Epithelial cell of esophagus (primary cell): ENCODE results near the gene LILRB2.
"Not testable (repeated sequence)": the region's sequence is repeated elsewhere in the genome, so short reads cannot be mapped to it uniquely, and the experiment has no call there.

Experiments
- DNase-seq: peaks from one replicate; pipeline ENCODE4 v3.0.0; 2010; ENCODE audit warnings: low read depth
- H3K4me3 ChIP-seq: 2 replicates; pipeline ENCODE4 v1.5.1; 2011; ENCODE audit warnings: mild to moderate bottlenecking, low read length, control low read depth
- TF ChIP-seq, protein P1 (sequence below): IDR thresholded peaks from 2 replicates; pipeline ENCODE4 v1.5.1; 2011; ENCODE audit warnings: low read depth, mild to moderate bottlenecking, low read length, control low read depth, inconsistent platforms; ENCODE audit not compliant: insufficient read depth; ENCODE audit errors: missing control alignments

Gene LILRB2

GRCh38 chr19:54275951-54276350, 5.0 kb downstream of the LILRB2 start:
- no peak for DNase-seq
- H3K4me3 ChIP-seq, result no peak overlapping the region
- TF ChIP-seq, protein P1, sequence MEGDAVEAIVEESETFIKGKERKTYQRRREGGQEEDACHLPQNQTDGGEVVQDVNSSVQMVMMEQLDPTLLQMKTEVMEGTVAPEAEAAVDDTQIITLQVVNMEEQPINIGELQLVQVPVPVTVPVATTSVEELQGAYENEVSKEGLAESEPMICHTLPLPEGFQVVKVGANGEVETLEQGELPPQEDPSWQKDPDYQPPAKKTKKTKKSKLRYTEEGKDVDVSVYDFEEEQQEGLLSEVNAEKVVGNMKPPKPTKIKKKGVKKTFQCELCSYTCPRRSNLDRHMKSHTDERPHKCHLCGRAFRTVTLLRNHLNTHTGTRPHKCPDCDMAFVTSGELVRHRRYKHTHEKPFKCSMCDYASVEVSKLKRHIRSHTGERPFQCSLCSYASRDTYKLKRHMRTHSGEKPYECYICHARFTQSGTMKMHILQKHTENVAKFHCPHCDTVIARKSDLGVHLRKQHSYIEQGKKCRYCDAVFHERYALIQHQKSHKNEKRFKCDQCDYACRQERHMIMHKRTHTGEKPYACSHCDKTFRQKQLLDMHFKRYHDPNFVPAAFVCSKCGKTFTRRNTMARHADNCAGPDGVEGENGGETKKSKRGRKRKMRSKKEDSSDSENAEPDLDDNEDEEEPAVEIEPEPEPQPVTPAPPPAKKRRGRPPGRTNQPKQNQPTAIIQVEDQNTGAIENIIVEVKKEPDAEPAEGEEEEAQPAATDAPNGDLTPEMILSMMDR, result no peak

DNA sequence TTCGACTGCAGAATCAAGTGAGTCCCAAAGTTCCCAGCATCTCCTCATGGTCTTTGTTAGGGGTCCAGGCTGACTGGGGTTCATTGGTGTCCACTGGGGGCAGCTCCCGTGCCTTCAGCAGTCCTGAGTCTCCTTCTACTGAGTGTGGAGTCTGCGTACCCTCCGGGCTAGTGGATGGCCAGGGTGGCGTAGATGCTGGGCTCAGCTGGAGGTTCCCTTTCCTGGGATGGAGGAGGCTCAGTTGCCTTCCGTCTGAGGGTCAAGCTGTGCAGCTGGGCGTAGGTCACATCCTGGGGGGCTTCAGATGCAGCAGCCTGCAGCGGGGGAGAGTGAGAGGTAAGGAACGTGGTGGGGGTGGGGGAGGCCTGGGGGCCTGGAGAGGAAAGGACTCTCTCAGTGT, 6.4 kb downstream of the LILRB2 start:
- DNase-seq, H3K4me3 ChIP-seq: not testable (repeated sequence)

DNA sequence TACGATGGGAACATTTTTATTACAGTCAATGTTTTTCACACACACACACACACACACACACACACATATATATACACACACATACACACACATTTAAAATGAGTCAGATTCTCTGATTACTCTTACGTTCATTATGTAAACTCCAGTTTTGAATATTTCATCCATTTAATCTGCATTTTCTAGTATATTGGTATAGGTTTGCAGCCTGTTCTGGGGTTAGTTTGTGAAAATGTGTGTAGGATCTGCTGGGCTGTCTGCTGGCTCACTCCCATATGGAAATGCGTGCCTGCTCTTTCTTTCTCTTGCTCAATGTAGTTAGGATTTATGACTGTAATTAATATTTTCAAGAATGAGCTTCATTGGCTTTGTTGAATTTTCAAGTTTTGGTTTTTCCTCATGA, 7.1 kb downstream of the LILRB2 start:
- DNase-seq, result no peak
- H3K4me3 ChIP-seq, result no peak overlapping the region
- TF ChIP-seq, protein P1, result no peak

DNA sequence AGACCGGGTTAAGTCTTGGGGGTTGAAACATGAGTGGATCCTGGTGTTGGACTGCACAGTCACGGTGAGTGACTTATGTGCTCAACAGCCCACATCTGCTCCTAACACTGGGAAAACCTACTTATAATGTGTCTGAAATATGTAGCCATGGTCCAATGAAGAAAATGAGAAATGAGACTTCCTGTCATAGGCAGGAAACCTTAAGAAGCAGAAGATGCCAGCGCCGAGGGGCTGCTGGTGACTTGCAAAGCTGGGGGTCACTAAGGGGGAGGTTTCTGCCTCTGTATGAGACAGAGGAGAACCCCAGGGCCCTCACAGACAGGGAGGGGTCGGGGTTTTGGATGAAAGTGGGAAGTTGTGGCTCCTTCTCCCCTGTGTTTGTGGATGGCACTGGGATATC, 8.7 kb downstream of the LILRB2 start:
- not testable (repeated sequence) for H3K4me3 ChIP-seq, DNase-seq

DNA sequence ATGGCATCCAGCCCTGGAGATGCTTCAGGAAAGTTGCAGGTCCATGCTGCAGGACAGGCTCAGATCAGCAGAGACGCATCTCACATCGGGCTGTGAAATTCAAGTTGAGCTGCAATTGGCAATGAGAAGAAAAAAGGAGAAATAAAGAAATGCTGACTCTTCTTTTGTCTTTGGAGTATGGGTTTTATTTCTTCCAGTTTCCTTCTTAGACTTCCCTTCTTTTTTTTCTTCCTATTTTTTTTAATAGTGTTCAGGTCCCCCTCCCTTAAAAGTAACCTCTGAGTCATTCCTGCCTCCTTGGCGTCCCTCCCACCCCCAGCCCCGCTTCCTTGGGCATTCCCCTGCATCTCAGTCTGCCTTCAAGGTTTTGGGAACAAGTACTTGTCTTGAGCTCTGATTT, 9.3 kb downstream of the LILRB2 start:
- not testable (repeated sequence) for H3K4me3 ChIP-seq, DNase-seq

GRCh38 chr19:54271106-54271505, 9.8 kb downstream of the LILRB2 start:
- TF ChIP-seq, protein P1, result no peak
- H3K4me3 ChIP-seq, result no peak overlapping the region
- no peak for DNase-seq

DNA sequence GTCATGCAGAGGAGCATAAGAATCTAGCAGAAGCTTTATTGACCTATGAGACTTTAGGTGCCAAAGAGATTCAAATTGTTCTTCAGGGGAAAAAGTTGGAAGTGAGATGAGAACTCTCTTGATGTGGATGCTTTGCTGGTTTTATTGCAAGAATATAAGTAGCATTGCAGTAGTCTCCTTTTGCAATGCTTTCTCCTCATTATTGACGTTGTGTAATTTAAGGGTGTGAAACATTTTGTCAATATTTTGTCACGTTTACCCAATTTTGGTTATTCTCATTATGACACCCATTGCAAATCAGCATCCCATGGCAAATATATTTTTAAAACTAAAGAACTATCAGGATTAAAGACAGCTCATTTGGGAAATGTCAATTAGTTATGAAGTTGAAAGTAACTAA, 12.0 kb downstream of the LILRB2 start:
- TF ChIP-seq, protein P1, result no peak

DNA sequence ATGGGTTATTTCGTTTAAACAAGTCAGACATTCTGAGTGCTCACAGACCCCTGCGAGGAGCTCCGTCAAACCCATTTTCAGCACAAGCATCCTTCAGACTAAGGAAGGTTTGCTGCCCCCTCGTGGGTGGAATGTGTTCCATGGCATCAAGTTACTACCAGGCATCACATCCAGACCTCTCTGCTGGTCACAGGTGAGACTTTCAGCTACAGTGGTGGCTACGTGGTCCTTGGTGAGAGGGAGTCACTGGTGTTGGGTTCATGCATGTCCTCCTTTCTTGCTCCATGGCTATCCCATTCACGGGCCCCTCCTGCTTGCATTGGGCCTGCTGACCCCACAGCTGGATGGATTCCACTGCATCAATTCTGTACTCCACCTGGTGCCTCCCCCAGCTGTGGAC, 14.8 kb downstream of the LILRB2 start:
- peak; percentile 66 for DNase-seq
- TF ChIP-seq, protein P1, result peak; percentile 57
- no peak overlapping the region for H3K4me3 ChIP-seq

More for the DNA sequence above, 12.0 kb downstream of the LILRB2 start:
- H3K4me3 ChIP-seq, result no peak overlapping the region
- no peak for DNase-seq

GRCh38 chr19:54262470-54262869, 18.4 kb downstream of the LILRB2 start:
- H3K4me3 ChIP-seq, result no peak overlapping the region
- DNase-seq, result no peak
- TF ChIP-seq, protein P1, result no peak
